Panc1 (cell line): ENCODE measurements around the gene SGCA. TPM values are rescaled to one million over a fixed set of nuclear protein-coding genes. Genes with fewer than 3 reads are reported as not detected.

ENCODE experiments used
- ATAC-seq: fragments of 200-7000 bp; cut with Tn5 transposase; 2 replicates; pipeline ENCODE4 v1.9.1; 2020; ENCODE audit warnings: mild to moderate bottlenecking, moderate library complexity
- BruUV-seq: library from RNA; stranded (reverse); fragments of 400-500 nt; replicated peaks from 2 replicates; lab custom pipeline; 2021; lab: Mats Ljungman, UMichigan
- CTCF ChIA-PET: fragments of 300-600 bp; sonication (Branson Sonifier 250); formaldehyde crosslinking; loops from one replicate; lab custom pipeline; 2022; ENCODE audit warnings: antibody characterized with exemption; lab: Charles Lee
- POLR2A ChIA-PET: fragments of 300-600 bp; sonication (Branson Sonifier 250); formaldehyde crosslinking; loops from one replicate; lab custom pipeline; 2022; ENCODE audit warnings: antibody characterized with exemption; lab: Charles Lee
- DNase-seq: peaks from one replicate; pipeline ENCODE4 v3.0.0-alpha.2; 2010; ENCODE audit warnings: low read depth, low spot score
- H3K27ac ChIP-seq: 2 replicates; pipeline ENCODE4 v1.5.1; 2011; ENCODE audit warnings: mild to moderate bottlenecking, low read length, inconsistent platforms
- H3K27me3 ChIP-seq: fragments of 200-500 bp; sonication (Bioruptor generic); 2 replicates; pipeline ENCODE4 v1.6.0; 2014; ENCODE audit warnings: low read length, inconsistent platforms; ENCODE audit not compliant: control insufficient read depth, insufficient read depth
- H3K36me3 ChIP-seq: fragments of 200-500 bp; sonication (Bioruptor generic); 2 replicates; pipeline ENCODE4 v1.5.1; 2014; ENCODE audit warnings: inconsistent platforms, mild to moderate bottlenecking, low read length, moderate library complexity; ENCODE audit not compliant: control insufficient read depth, insufficient read depth
- H3K4me1 ChIP-seq: 2 replicates; pipeline ENCODE4 v1.5.1; 2011; ENCODE audit warnings: inconsistent platforms, mild to moderate bottlenecking, low read length, moderate library complexity; ENCODE audit not compliant: control insufficient read depth, insufficient read depth
- H3K4me3 ChIP-seq, 2 experiments: 2 replicates each; pipeline ENCODE4 v1.5.1; 2011 to 2012; ENCODE audit warnings: low read depth in 2 of 2, low read length in 2 of 2, mild to moderate bottlenecking in 2 of 2, inconsistent platforms in 1 of 2, moderate library complexity in 1 of 2
- H3K9me3 ChIP-seq: fragments of 200-500 bp; sonication (Bioruptor generic); 2 replicates; pipeline ENCODE4 v1.5.1; 2014; ENCODE audit warnings: low read depth, mild to moderate bottlenecking, inconsistent platforms, low read length, moderate library complexity; ENCODE audit not compliant: control insufficient read depth, insufficient read depth
- POLR2AphosphoS5 ChIP-seq: IDR thresholded peaks from 2 replicates; pipeline ENCODE4 v1.6.1; 2012; ENCODE audit warnings: mild to moderate bottlenecking, low read depth, low read length, moderate library complexity
- SIN3A ChIP-seq: IDR thresholded peaks from 2 replicates; pipeline ENCODE4 v1.6.1; 2012; ENCODE audit warnings: low read depth, mild to moderate bottlenecking, low read length, moderate library complexity, borderline replicate concordance; ENCODE audit not compliant: insufficient read depth
- TCF7L2 ChIP-seq: IDR thresholded peaks from 2 replicates; pipeline ENCODE4 v1.6.1; 2011; ENCODE audit warnings: mild to moderate bottlenecking, low read depth, low read length, inconsistent platforms
- in situ Hi-C: cut with HindIII; loops from 2 replicates; pipeline ENCODE4 v1.10.0; 2016; ENCODE audit warnings: low sequenced_read_pairs, low pct_unique_long_range_greater_than_20kb
- intact Hi-C: fragments of 100-400 bp; cut with micrococcal nuclease; formaldehyde crosslinking; loops from one replicate; pipeline ENCODE4 v1.10.0; 2022; ENCODE audit not compliant: unreplicated experiment
- total RNA-seq: library from RNA; stranded (reverse); gene quantifications from one replicate; pipeline ENCODE4 v1.2.1, GENCODE V29; 2021; ENCODE audit not compliant: unreplicated experiment
- TF ChIP-seq, protein P1 (sequence below): fragments of 450-650 bp; IDR thresholded peaks from 2 replicates; pipeline ENCODE4 v1.5.1; 2017; ENCODE audit warnings: mild to moderate bottlenecking
- TF ChIP-seq, protein P2 (sequence below), 2 experiments: IDR thresholded peaks; 2 replicates each; pipeline ENCODE4 v1.6.1; 2011 to 2012; ENCODE audit warnings: low read depth in 2 of 2, control low read depth in 1 of 2, low read length in 1 of 2, mild to moderate bottlenecking in 1 of 2, moderate library complexity in 1 of 2; ENCODE audit not compliant: insufficient read depth in 1 of 2

Gene SGCA
- total RNA-seq, 1 experiment from 2014 or later: not detected

DNA sequence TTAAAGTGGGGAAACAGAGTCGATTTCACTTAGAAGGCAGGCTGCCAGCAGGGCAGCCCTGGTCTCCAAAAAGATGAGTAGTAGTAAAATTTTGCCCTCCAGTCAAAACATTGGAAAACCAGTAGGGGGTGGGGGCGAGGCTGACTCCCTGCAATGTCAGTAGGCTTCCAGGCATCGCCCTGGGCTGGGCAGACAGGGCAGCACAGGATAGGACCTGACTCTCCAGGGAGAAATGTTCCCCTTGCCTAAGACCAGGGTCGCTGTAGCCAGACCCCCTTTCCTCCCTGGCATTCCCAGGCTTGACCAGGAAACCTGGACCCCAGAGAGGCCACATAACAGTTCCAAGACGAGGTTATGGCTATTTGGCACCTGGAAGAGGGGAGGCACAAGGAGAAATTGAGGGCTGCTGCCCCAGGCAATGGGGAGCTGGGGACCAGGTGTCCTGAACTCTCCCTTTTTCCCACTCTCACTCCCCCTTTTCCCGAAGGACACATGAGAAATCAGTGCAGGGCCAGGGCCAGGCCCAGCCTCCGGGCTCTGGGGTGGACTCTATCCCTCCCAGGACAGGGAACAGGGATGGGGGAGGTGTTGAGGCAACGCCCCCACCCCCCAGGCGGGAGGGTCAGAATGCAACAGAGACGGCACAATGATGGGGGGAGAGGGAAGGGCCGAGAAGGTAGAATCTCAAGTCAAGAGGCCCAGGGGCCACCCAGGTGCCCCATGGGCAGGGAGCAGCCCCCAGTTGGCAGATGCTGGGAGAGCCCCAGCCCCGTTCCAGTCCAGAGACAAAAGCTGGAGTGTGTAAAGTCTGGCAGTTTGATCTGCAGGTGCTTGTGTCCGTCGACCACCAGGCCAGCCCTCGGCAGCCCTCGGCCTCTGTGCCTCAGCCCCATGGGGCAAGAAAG lies 31.3 kb upstream of the SGCA start:
- peaks cover 22% of the 10 kb centered on the region for H3K4me1 ChIP-seq
- no peak for ATAC-seq
- CTCF ChIA-PET: no interaction called here

DNA sequence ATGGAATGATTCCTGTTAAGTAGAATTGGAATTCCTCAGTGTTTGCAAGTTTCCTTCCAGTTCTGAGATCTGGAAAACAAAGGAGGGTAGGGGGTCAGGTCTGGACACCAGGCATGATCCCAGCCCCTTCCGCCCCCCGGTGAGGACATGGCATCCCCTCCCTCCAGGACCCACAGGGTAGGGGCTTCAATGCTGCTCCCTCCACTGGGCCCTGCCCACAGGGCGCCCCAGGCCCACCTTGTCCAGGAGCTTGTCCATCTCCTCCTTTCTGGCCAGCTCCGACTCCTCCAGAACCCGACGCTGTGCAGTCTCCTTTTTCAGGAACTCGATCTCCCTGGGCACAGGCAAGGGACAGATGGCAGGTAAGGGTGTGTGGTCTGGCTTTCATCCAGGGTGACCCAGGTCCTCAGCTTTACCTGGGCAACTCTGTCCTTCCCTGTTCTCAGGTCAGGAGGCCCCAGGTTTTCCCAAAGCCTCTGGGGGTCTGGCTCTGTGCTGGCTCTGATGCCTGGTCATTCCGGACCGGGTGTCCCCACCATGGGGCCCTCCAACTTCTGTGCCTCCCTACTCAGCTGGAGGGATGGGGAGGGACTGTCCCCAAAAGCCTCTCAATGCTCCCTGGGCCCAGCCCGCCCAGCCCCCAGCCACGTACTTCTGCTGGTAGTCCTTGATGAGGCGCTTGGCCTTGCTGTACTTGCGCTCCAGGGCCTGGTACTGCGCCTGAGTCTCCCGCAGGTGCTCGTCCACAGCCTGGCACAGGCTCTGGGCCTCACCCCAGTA lies 30.3 kb upstream of the SGCA start:
- TF ChIP-seq POLR2AphosphoS5: no peak
- CTCF ChIA-PET: interaction anchor here (0.6 kb wide), 1 partner anchor 43 kb away, joined by 5 read pairs; no protein-coding TSS in a partner anchor
- in situ Hi-C loops: no loop called here

More for the DNA sequence above, 31.3 kb upstream of the SGCA start:
- no peak overlapping the region for H3K4me3 ChIP-seq
- no peaks in the 10 kb centered on the region for H3K27me3 ChIP-seq
- no peak for DNase-seq
- TF ChIP-seq, protein P1, sequence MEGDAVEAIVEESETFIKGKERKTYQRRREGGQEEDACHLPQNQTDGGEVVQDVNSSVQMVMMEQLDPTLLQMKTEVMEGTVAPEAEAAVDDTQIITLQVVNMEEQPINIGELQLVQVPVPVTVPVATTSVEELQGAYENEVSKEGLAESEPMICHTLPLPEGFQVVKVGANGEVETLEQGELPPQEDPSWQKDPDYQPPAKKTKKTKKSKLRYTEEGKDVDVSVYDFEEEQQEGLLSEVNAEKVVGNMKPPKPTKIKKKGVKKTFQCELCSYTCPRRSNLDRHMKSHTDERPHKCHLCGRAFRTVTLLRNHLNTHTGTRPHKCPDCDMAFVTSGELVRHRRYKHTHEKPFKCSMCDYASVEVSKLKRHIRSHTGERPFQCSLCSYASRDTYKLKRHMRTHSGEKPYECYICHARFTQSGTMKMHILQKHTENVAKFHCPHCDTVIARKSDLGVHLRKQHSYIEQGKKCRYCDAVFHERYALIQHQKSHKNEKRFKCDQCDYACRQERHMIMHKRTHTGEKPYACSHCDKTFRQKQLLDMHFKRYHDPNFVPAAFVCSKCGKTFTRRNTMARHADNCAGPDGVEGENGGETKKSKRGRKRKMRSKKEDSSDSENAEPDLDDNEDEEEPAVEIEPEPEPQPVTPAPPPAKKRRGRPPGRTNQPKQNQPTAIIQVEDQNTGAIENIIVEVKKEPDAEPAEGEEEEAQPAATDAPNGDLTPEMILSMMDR: no peak
- TF ChIP-seq, protein P2, sequence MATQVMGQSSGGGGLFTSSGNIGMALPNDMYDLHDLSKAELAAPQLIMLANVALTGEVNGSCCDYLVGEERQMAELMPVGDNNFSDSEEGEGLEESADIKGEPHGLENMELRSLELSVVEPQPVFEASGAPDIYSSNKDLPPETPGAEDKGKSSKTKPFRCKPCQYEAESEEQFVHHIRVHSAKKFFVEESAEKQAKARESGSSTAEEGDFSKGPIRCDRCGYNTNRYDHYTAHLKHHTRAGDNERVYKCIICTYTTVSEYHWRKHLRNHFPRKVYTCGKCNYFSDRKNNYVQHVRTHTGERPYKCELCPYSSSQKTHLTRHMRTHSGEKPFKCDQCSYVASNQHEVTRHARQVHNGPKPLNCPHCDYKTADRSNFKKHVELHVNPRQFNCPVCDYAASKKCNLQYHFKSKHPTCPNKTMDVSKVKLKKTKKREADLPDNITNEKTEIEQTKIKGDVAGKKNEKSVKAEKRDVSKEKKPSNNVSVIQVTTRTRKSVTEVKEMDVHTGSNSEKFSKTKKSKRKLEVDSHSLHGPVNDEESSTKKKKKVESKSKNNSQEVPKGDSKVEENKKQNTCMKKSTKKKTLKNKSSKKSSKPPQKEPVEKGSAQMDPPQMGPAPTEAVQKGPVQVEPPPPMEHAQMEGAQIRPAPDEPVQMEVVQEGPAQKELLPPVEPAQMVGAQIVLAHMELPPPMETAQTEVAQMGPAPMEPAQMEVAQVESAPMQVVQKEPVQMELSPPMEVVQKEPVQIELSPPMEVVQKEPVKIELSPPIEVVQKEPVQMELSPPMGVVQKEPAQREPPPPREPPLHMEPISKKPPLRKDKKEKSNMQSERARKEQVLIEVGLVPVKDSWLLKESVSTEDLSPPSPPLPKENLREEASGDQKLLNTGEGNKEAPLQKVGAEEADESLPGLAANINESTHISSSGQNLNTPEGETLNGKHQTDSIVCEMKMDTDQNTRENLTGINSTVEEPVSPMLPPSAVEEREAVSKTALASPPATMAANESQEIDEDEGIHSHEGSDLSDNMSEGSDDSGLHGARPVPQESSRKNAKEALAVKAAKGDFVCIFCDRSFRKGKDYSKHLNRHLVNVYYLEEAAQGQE (IDR thresholded peaks at IDR 0.05; ENCODE audit: insufficient read depth in 1 of 2, low read depth in 2 of 2, low read length in 1 of 2): no peak
- TF ChIP-seq POLR2AphosphoS5 (no peak), TCF7L2 (no peak), SIN3A (no peak)
- H3K36me3 ChIP-seq: peaks cover 13% of the 10 kb centered on the region
- H3K9me3 ChIP-seq: no peaks in the 10 kb centered on the region
- intact Hi-C loops: no loop called here
- in situ Hi-C loops: no loop called here
- BruUV-seq: TSS peak; percentile 82
- POLR2A ChIA-PET: no interaction called here
- H3K27ac ChIP-seq: no peak overlapping the region

More for the DNA sequence above, 30.3 kb upstream of the SGCA start:
- ATAC-seq: no peak
- POLR2A ChIA-PET: no interaction called here
- Histone ChIP-seq H3K36me3 (peaks cover 18% of the 10 kb centered on the region), H3K27me3 (no peaks in the 10 kb centered on the region), H3K27ac (no peak overlapping the region), H3K4me3 (no peak overlapping the region), H3K4me1 (peaks cover 23% of the 10 kb centered on the region), H3K9me3 (no peaks in the 10 kb centered on the region)
- BruUV-seq: no TSS peak
- DNase-seq: no peak
- intact Hi-C loops: no loop called here
